Measurements from ENCODE around the gene FADS3.
A peak's percentile ranks its signal among the peaks of the same experiment; 100 is the strongest.

FADS3 gene

DNA sequence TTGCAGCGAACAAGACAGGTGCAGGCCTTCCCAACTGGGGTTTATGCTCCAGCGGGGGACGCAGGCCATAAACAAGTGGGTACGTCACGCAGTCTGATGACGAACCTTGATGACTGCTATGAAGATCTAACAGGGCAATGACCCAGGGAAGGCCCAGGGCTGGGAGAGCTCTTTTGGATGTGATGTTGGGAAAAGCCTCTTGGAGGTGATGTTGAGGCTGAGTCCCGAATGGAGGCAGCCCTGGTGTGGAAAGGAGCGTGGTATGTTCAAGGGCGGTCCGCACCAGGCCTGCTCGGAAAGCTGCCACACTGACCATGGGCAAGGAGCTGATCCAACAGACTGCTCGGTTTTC lies 57.4 kb downstream of the FADS3 start:
- H3K27me3 Mint-ChIP-seq = peaks cover 26% of the 10 kb centered on the region
- peak overlapping the region; percentile 64 for H3K27ac Mint-ChIP-seq
- H3K4me1 Mint-ChIP-seq = peaks cover 42% of the 10 kb centered on the region
- peaks cover 24% of the 10 kb centered on the region for H3K36me3 Mint-ChIP-seq
- H3K9me3 Mint-ChIP-seq = no peaks in the 10 kb centered on the region
- ATAC-seq = no peak
- H3K4me3 Mint-ChIP-seq = no peak overlapping the region

- H3K4me3 Mint-ChIP-seq = no peak overlapping the region
- ATAC-seq = no peak
- peaks cover 26% of the 10 kb centered on the region for H3K27me3 Mint-ChIP-seq
- H3K27ac Mint-ChIP-seq = peak overlapping the region; percentile 64
- peaks cover 19% of the 10 kb centered on the region for H3K36me3 Mint-ChIP-seq
- H3K4me1 Mint-ChIP-seq = peaks cover 46% of the 10 kb centered on the region
- no peaks in the 10 kb centered on the region for H3K9me3 Mint-ChIP-seq
Measured at GRCh38 chr11:61833471-61833870, 57.9 kb downstream of the FADS3 start.

DNA sequence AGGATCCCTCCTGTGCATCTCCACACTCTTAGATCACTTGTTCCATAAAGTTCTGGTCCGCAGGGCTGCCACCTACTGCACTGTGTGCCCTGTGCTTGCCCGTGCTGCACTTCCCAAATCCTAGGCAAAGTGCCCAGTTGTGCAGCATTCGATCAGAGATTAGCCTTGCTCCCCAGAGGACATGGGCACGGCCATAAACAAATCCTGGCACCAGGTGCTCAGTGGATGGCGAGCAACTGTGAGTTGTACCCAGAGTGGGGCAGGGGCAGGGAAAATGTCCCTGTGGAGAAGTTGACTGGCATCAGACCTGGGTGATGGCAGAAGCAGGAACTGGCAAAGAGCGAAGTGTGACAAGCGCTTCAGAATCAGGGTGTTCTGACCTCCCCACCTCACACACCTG lies 58.6 kb downstream of the FADS3 start:
- H3K4me1 Mint-ChIP-seq = peaks cover 53% of the 10 kb centered on the region
- peak overlapping the region; percentile 64 for H3K27ac Mint-ChIP-seq
- H3K36me3 Mint-ChIP-seq = peaks cover 18% of the 10 kb centered on the region
- no peaks in the 10 kb centered on the region for H3K9me3 Mint-ChIP-seq
- ATAC-seq = no peak
- no peak overlapping the region for H3K4me3 Mint-ChIP-seq
- H3K27me3 Mint-ChIP-seq = peaks cover 30% of the 10 kb centered on the region

- H3K27me3 Mint-ChIP-seq = peaks cover 33% of the 10 kb centered on the region
- H3K9me3 Mint-ChIP-seq = no peaks in the 10 kb centered on the region
- no peak for ATAC-seq
- H3K27ac Mint-ChIP-seq = no peak overlapping the region
- H3K4me1 Mint-ChIP-seq = peaks cover 55% of the 10 kb centered on the region
- H3K4me3 Mint-ChIP-seq = no peak overlapping the region
- H3K36me3 Mint-ChIP-seq = peaks cover 18% of the 10 kb centered on the region
Measured at GRCh38 chr11:61832207-61832606, 59.1 kb downstream of the FADS3 start.

- Mint-ChIP-seq H3K27ac (no peak overlapping the region), H3K9me3 (no peaks in the 10 kb centered on the region), H3K4me1 (peaks cover 64% of the 10 kb centered on the region), H3K4me3 (peak overlapping the region; percentile 18), H3K36me3 (peaks cover 18% of the 10 kb centered on the region), H3K27me3 (peaks cover 47% of the 10 kb centered on the region)
- no peak for ATAC-seq
Measured at GRCh38 chr11:61830237-61831105, 60.9 kb downstream of the FADS3 start.

DNA sequence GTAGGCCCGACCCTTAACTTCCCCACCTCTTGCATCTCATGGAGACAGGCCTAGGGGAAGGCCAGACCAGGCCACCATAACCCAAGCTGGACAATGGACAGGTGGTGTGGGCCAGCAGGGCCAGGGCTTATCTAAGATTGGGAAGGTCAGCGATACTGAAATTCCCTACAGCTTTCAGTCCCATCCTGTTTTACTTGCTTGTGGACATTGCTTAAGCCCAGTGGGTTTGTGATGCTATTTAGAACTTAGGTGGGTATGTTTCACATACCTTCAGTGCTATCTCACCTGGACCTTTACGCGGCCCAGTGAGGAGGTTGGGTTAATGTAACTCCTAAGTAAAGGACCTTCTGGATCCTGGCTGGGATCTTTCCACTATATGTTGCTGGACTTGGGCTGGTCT lies 61.5 kb downstream of the FADS3 start:
- Mint-ChIP-seq H3K4me3 (no peak overlapping the region), H3K36me3 (peaks cover 18% of the 10 kb centered on the region), H3K9me3 (no peaks in the 10 kb centered on the region), H3K4me1 (peaks cover 60% of the 10 kb centered on the region), H3K27me3 (peaks cover 47% of the 10 kb centered on the region), H3K27ac (no peak overlapping the region)
- no peak for ATAC-seq

DNA sequence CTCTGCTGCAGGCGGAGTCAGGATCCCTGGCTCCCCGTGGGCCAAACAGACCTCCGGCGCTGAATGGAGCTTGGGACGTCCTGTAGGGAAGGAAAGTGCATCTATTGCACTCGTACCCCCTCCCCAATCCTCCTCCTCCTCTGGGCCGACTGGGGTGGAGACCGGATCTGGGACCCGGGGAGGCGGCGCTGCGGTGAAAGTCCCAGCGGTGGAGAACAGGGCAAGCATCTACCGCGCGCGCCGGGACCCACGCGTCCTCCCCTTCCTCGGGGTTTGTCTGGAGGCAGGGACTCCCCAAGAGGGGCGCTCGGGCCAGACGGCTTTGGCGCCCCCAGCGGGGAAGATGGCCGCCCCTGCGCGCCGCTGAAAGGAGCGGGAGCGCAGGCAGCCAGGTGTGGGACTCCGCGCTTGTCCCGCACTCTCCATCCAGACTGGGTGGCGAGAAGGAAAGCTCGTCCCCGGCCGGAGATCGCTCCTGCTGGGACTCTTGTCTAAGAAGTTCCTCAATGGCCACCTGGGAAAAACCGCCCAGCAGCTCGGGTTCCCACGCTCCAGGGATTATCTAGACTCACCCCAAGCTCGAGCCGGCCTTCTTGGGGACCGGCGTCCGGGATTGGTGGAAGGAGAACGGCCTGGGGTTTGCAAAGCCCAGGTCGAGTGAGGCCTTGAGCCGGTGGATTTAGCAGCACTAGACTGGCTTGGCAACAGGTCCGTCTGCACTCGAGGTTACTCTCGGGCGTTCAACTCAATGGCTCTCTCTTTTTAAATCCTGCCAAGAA lies 62.5 kb downstream of the FADS3 start:
- Mint-ChIP-seq H3K9me3 (no peaks in the 10 kb centered on the region), H3K36me3 (peaks cover 15% of the 10 kb centered on the region), H3K27ac (peak overlapping the region; percentile 78), H3K4me1 (peaks cover 52% of the 10 kb centered on the region), H3K27me3 (peaks cover 47% of the 10 kb centered on the region), H3K4me3 (peak overlapping the region; percentile 90)
- peak; percentile 38 for ATAC-seq

DNA sequence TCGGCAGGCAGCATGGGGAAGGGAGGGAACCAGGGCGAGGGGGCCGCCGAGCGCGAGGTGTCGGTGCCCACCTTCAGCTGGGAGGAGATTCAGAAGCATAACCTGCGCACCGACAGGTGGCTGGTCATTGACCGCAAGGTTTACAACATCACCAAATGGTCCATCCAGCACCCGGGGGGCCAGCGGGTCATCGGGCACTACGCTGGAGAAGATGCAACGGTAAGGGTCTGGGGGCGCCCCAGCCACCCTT lies 63.0 kb downstream of the FADS3 start:
- Mint-ChIP-seq H3K36me3 (peaks cover 9% of the 10 kb centered on the region), H3K9me3 (no peaks in the 10 kb centered on the region), H3K27ac (peak overlapping the region; percentile 78), H3K27me3 (peaks cover 47% of the 10 kb centered on the region), H3K4me3 (peak overlapping the region; percentile 90), H3K4me1 (peaks cover 46% of the 10 kb centered on the region)
- no peak for ATAC-seq

DNA sequence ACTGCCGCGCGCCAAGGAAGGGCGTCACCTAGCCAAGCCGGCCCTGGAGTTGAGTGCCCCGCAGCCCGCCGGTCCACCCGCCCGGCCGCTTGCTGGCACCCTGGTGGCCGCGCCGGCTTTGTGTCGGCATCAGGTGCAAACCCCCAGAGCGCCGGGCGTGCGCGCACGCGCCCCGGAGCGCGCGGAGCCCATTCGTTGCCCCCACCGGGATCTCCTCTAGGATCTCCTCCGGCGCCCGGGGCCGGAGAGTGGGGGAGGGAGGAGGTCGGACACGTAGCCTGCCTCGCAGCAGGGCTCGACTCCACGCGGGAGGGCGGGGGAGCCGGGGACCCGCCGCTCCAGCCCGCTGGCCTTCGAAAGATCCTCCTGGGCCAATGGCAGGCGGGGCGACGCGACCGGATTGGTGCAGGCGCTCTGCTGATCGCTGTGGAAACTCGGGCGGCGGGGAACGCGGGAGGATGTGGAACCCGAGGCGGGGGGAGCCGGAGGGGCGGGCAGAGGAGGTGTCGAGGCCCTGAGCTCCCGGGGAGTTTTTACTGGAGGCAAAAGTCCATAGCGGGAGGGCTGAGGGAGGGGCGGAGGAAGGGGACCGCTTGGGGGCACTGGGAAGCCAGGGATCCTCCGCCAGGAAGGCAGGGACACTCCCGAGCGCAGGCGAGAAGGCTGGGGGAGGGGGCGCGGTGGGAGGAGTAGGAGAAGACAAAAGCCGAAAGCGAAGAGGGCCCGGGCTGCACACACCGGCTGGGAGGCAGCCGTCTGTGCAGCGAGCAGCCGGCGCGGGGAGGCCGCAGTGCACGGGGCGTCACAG lies 63.6 kb downstream of the FADS3 start, which contains the start of gene FADS2:
Gene FADS2 (plus strand): TSS at position 730 of the 808 bp plus-strand sequence. CDS start 91 bp downstream, outside the sequence.
- Mint-ChIP-seq H3K9me3 (no peaks in the 10 kb centered on the region), H3K27me3 (peaks cover 47% of the 10 kb centered on the region), H3K27ac (peak within 1 kb of the TSS; percentile 78), H3K4me1 (peaks cover 44% of the 10 kb centered on the region), H3K36me3 (peaks cover 4% of the 10 kb centered on the region), H3K4me3 (peak within 1 kb of the TSS; percentile 90)
- ATAC-seq = peak; percentile 87

- peak overlapping the region; percentile 78 for H3K27ac Mint-ChIP-seq
- no peaks in the 10 kb centered on the region for H3K9me3 Mint-ChIP-seq
- peak; percentile 32 for ATAC-seq
- peaks cover 39% of the 10 kb centered on the region for H3K4me1 Mint-ChIP-seq
- H3K27me3 Mint-ChIP-seq = peaks cover 47% of the 10 kb centered on the region
- H3K4me3 Mint-ChIP-seq = peak overlapping the region; percentile 90
- no peaks in the 10 kb centered on the region for H3K36me3 Mint-ChIP-seq
Measured at GRCh38 chr11:61826930-61827570, 64.3 kb downstream of the FADS3 start.

All from stimulated activated memory B cell treated with anti-CD40 and anti-IgM and Interleukin-4, amounts not matched to agents 10 μg/mL and 1 μg/mL and 100 μg/mL, for 72 hours (primary cell).